GM10248 (cell line): ENCODE data around the gene TUBE1.

Experiments
- CTCF ChIA-PET: fragments of 300-600 bp; sonication (Branson Sonifier 250); formaldehyde crosslinking; extraction: SDS; loops from one replicate; lab custom pipeline; 2021; ENCODE audit warnings: antibody characterized with exemption; lab: Yijun Ruan, JAX
- POLR2A ChIA-PET: fragments of 350-650 bp; sonication (Branson Sonifier 250); formaldehyde crosslinking; extraction: SDS; loops from one replicate; lab custom pipeline; 2020; ENCODE audit warnings: antibody characterized with exemption; lab: Yijun Ruan, JAX
- DNase-seq: peaks from one replicate; pipeline ENCODE4 v3.0.0; 2012; ENCODE audit errors: extremely low spot score
- TF ChIP-seq, protein P1 (sequence below): IDR thresholded peaks from 2 replicates; pipeline ENCODE4 v1.5.1; 2012; ENCODE audit warnings: mild to moderate bottlenecking, low read depth; ENCODE audit errors: extremely low read depth, missing control alignments, control extremely low read depth

Gene TUBE1

DNA sequence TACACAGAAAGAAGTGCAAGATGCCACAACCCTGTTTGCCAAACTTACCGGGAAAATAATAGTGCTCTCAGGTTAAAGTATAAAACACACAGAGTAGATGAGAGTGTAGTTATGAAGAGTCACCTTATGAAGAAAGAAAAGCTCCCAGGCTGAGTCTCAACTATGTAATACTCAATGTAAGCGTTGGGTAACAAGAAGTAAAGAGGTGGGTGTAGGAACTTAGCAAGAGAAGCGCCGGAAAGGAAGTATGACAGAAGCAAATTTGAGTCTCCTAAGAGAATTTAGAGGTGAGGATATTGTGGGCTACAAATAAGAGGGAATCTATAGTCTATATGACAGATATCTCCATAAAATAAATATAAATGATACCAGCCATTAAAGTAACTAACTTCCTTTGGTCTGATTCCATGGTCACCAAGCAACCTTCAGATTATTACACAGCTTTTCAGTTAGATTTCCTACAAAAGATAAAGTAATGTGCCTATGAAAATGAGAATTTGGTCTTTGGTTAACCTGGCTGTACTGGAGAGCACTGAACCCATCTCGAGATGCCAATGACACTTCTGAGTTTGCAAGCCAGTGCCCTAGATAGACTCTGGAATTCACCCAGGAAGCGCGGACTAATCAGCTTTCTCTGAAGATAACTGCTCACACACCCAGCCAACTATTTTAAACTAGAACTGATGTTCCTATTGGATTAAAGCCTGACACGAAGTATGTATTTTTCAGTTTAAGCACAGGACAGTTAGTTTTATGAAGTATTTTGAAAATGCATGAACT, 1.8 kb downstream of the TUBE1 start:
- ChIA-PET POLR2A (no interaction called here), CTCF (interaction anchor here (1.1 to 3.4 kb wide), 7 partner anchors 9 to 79 kb away, joined by 3 to 38 read pairs (median 6); no protein-coding TSS in a partner anchor)
- TF ChIP-seq, protein P1, sequence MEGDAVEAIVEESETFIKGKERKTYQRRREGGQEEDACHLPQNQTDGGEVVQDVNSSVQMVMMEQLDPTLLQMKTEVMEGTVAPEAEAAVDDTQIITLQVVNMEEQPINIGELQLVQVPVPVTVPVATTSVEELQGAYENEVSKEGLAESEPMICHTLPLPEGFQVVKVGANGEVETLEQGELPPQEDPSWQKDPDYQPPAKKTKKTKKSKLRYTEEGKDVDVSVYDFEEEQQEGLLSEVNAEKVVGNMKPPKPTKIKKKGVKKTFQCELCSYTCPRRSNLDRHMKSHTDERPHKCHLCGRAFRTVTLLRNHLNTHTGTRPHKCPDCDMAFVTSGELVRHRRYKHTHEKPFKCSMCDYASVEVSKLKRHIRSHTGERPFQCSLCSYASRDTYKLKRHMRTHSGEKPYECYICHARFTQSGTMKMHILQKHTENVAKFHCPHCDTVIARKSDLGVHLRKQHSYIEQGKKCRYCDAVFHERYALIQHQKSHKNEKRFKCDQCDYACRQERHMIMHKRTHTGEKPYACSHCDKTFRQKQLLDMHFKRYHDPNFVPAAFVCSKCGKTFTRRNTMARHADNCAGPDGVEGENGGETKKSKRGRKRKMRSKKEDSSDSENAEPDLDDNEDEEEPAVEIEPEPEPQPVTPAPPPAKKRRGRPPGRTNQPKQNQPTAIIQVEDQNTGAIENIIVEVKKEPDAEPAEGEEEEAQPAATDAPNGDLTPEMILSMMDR = no peak
- DNase-seq = no peak

DNA sequence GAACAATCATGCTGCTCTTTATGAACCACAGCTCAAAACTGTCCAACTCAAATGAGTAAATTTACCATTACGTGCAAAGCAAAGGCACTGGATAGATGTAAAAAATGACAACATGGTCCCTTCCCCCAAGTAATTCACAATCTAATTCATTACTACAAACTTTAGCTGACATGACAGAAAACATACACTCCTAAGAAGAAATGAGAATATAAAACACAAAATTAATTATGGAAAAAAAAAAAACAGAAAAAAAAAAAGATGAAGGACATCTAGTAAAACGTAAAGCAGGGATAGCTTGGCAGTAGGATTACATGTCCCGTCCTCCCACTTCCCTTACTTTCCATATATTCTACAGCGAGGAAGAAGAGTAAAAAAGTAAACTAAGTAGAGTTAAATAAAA, 5.7 kb downstream of the TUBE1 start:
- TF ChIP-seq, protein P1 = no peak
- ChIA-PET POLR2A (no interaction called here), CTCF (interaction anchor here (1.1 to 1.2 kb wide), 2 partner anchors 15 to 46 kb away, joined by 3 read pairs; no protein-coding TSS in a partner anchor)
- DNase-seq = no peak

DNA sequence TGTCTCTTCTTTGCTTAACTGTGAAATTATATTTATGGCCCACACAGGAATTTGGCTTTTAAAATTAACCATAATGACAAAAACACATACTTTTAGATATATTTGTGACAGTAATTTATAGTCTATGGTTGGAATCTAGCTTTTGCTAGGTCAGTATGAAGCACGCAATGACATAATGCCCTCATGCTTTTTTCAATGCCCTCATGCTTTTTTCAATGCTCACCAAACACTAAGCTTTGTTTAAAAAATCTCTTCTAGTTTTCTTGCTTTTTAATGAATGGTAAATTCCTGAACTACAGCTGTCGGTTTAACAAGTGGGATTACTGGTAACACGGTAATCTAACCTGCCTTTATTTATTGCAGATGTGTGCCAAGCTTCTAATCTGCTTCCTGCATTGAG, 20.7 kb downstream of the TUBE1 start:
- no peak for DNase-seq
- CTCF ChIA-PET = interaction anchor here (0.9 to 2.7 kb wide), 4 partner anchors 8 to 348 kb away, joined by 3 to 8 read pairs (median 4); partner anchors contain the start of genes FAM229B and TUBE1
- POLR2A ChIA-PET = no interaction called here
- TF ChIP-seq, protein P1 = no peak

DNA sequence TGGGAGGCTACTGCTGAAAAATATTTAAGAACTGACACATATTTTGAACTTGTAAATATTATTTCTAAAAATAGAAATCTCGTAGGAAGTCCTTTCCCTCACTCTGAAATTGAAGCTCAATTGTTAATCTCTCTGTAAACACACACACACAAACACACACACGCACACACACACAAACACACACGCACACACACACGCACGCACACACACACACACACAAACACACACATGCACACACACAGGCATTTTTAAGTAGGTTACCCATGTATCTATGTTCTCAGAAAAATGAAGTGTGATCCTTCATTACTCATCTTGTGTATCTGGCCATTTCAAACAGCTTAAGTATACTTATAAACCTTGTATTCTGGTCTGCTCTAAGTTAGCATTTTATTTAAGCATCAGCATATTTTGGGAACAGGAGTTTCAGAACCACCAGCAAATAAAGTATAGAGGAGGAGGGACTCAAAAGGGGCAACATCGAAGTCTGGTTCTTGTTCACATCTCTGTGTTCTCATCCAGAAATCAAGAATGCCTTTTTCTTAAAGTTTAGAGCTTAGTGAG, 21.8 kb downstream of the TUBE1 start:
- TF ChIP-seq, protein P1 = no peak
- DNase-seq = no peak
- CTCF ChIA-PET = interaction anchor here (0.7 to 2.7 kb wide), 3 partner anchors 9 to 23 kb away, joined by 3 to 8 read pairs (median 3); no protein-coding TSS in a partner anchor
- POLR2A ChIA-PET = interaction anchor here (0.5 kb wide), 1 partner anchor 583 kb away, joined by 3 read pairs; the partner anchor contains the start of gene REV3L

DNA sequence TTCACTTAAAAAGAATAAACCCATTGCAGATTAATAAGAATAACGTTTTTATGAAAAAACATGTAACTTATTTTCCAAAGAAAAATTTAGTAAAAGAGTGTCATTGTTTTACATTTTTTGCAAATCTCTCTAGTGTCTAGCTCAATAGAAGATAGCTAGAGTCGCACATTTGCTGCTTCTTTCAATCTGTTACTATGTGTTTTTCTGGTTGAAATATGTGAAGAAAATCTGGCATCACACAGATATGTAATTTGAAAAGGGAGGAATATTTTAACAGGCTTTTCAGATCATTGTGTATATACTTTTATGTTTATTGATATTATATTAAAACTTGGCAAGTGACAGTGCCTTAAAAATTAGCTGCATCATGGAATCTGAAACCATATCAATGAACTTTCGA, 24.3 kb downstream of the TUBE1 start:
- TF ChIP-seq, protein P1 = no peak
- no peak for DNase-seq
- ChIA-PET CTCF (no interaction called here), POLR2A (no interaction called here)

DNA sequence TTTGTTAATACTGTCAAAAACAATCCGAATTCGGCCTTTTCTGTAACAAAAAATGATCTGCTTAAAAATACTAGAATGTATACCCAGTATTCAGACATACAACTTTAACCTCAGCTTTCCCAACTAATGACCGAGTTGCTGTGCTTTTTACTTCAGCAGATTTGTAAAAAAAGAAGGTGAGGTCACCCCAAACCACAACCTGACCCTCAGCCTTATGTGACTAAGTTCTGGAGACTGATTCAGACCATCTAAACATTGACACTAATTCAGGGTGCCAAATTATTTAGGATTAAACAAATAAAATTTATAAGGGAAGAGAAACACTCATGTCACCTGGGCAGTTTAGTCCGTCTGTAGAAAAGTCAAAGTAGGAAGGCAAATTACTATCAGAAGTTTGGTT, 25.7 kb downstream of the TUBE1 start:
- DNase-seq = no peak
- ChIA-PET CTCF (interaction anchor here (1.0 to 1.4 kb wide), 6 partner anchors 9 to 44 kb away, joined by 3 to 6 read pairs (median 4); no protein-coding TSS in a partner anchor), POLR2A (no interaction called here)
- TF ChIP-seq, protein P1 = no peak
